NCI-H226 (cell line): ENCODE results near the gene TSPAN16.
A peak's percentile ranks its signal among the peaks of the same experiment; 100 is the strongest.

Source experiments
- DNase-seq: peaks from one replicate; pipeline ENCODE4 v3.0.0-alpha.2; 2015

TSPAN16 gene, protein sequence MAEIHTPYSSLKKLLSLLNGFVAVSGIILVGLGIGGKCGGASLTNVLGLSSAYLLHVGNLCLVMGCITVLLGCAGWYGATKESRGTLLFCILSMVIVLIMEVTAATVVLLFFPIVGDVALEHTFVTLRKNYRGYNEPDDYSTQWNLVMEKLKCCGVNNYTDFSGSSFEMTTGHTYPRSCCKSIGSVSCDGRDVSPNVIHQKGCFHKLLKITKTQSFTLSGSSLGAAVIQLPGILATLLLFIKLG

DNA sequence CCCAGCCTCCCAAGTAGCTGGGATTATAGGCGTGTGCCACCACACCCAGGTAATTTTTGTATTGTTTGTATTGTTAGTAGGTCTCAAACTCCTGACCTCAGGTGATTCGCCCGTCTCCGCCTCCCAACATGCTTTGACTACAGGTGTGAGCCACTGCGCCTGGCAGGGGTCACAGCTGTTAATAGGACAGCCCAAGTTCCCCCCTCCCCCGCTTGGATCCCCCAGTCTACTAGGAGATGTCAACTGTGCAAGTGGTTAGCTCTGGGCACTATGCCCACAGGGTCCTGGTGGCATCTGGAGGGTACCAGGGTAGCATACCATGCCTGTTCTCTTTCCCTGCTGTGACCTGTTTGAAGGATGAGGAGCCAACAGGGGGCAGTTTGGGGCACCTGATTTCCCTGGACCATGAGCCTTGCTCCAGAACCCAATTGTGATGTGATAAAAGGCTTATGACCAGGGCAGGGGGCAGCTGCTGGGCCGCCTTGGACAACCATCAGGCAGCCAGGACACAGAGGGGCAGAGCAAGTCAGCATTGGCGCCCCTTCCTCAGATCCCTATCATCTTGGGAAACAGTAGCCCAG, at the start of gene TSPAN16:
TSPAN16 (plus strand) TSS at position 496 of the 581 bp plus-strand sequence. CDS start 138 bp downstream, outside the sequence.
- DNase-seq: no peak

DNA sequence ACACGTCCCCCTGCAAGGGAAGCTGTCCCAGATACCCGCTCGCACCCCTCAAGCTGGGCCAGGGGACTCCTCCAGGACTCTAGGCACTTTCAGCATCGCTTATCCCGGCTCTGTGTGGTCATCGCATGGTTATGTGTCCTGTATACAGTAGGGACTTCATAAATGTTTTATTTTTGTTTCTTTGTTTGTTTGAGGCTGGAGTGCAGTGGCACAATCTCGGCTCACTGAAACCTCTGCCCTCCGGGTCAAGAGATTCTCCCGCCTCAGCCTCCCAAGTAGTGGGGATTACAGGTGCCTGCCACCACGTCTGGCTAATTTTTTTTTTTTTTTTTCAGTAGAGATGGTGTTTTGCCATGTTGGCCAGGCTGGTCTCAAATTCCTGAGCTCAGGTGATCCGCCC, 49.0 kb upstream of the TSPAN16 start:
- no peak for DNase-seq

GRCh38 chr19:11247391-11247790, 48.6 kb upstream of the TSPAN16 start:
- no peak for DNase-seq

- DNase-seq: no peak
Measured at GRCh38 chr19:11247934-11248333, 48.0 kb upstream of the TSPAN16 start.

GRCh38 chr19:11248852-11249251, 47.1 kb upstream of the TSPAN16 start:
- DNase-seq: no peak

DNA sequence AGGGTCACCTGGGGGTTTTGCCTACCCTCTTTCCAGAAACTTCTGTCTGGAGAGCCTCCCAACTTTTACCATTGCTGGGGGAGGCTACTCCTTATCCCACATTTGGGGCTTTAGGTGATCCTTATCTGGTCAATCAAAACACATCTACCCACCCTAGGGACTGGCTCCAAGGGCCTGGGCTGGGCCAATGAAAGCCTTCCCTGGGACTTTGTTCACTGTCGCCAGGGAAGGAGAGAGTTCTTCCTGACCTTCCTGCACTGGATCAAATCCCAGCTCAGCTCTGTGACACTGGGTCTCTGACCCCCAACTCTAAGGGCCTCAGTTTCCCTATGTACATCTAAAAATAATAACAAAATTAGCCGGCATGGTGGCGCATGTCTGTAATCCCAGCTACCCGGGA, 44.7 kb upstream of the TSPAN16 start:
- no peak for DNase-seq

DNA sequence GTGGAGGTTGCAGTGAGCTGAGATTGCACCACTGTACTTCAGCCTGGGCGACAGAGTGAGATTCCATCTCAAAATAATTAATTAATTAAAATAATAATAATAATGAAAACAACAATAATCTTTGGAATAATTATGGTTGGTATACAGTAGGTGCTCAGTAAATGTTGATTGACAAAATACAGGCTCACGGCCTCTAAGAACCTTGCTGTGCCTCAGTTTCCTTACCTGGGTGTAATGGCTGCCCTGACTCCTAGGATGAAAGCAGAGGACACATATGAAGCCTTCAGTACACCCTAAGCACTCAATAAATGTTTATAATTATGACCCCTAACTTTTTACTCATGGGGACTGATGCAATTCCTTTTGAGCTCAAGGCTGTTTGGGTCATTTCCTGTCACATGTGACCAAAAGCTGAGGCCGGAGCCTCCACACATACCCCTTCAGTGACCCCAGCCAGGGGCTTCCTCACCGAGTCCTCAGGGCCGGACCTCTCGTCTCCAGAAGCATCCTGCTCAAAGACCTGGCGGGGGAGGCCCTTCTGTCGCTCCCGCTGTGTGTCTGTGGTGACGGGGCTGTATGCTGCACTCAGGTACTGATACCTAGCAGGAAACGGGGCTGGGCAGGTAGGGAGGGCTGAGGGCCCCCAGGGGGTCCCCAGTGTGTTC, 44.2 kb upstream of the TSPAN16 start:
- DNase-seq: no peak

GRCh38 chr19:11252665-11253355, 43.1 kb upstream of the TSPAN16 start:
- DNase-seq: no peak

- no peak for DNase-seq
Measured at GRCh38 chr19:11254666-11255065, 41.3 kb upstream of the TSPAN16 start.

DNA sequence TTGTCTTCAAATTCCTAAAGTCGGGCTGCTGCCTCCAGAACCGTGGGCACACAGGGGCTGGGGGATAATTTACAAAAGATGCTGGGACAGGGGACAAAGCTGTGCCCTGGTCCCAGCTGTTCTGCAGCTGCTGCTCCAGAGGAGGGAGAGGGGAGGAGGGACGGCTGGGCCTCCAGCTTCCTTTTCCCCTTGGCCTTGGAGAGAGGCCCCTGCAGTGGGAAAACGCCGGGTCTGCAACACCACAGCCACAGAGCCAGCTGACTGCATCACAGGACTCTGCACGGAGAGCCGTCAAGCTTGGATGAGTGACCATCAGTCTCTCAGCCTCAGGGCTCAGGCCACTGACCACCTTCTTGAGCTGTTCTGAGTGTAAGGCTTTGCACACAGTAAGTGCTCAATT, 39.8 kb upstream of the TSPAN16 start:
- no peak for DNase-seq

DNA sequence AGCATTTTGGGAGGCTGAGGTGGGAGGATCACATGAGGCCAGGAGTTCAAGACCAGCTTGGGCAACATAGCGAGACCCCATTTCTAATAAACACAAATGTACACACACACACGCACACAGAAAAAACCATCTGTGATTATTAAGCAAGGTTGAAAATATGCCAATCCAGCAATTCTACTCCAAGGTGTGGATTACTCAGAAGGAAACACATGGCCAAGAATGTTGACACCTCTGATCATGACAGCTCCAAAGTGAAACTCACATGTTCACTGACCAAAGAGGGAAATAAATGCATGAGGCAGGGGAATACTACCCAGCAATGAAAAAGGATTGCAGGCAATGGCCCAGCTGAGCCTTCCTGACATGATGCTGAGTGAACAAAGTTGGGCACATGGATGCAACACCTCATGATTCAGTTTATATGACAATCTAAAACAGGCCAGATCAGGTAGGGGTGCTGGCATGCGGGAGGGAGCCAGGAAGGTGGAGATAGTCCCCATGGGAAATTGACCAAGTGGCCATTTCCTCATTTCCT, 38.0 kb upstream of the TSPAN16 start:
- DNase-seq: no peak

DNA sequence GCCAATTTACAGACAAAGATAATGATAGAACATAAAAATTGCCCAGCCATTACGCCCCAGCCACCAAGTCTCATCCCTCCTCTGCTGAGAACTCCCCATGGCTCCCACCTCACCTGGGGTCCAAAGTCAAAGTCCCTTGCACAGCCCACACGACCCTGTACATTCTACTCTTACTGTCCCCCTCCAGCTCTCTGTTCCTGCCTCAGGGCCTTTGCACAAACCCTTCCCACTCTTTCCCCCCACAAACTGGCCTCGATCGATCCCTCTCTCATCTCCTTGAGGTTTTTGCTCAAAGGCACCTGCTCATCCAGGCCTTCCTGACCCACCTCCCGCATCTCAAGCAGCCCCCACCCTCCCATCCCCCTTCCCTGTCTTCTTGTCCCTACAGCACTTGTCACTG, 35.0 kb upstream of the TSPAN16 start:
- DNase-seq: no peak

DNA sequence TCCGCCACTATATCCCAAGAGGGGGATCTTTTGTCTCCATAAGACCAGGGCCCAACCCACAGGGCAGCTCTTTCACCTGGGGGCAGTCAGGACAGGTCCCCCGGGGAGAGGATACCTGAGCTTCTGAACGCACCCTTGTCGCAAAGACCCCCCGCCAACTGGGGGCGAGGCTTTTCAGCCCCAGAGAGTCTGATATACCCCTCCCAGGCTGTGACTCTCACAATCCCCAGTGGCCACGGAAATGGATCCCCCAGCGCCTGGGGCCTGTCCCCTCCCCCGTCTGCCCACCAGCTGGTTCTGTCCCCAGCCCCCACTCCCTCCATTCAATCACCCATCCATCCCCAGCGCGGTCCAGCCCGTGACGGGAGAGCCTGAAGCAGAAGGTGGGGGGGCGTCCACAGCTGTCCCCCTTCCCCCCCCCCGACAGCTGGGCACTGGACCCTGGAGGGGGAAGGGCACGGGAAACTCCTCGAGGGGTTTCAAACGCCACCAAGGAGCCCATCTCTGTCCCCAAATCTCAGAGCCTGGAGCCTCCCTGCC, 34.5 kb upstream of the TSPAN16 start:
- DNase-seq: no peak

DNA sequence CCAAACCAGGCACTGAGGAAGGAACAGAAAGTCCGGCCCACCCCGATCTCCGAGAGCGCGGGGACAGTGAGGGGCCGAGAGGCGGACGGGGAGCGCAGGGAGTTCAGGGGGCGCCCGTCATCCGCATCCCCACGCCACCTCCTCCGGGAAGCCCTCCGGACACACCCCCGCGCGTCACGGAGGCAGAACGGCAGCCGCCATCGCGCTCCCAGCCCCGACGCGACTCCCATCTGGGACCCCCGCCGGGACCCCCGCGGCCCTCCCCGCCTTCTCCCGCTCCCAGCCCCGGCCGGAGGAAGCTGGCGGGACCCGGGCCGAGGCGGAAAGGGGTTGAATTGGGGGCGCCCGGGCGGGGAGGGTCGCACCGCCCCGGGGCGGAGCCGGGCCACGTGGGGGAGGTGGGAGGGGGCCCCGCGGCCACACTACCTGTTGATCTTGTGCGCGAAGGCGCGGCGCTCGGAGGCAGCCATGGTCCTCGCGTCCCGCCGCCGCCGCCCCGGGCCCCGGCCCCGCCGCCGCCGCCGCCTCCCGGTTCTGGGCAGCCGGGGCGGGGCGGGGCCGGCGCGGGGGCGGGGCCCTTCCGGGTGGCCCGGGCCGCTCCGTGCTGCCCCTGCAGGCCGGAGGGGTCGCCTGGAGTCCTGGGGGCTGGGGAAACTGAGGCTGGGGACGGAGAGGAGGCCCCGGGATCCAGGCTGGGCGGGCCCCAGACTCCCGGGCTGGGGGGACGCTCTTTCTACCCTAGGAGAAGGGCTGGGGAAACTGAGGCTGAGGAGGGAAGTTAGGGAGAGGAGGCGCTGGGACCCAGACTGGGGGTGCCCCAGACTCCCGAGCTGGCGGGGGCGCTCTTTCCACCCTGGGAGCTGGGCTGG, 33.8 kb upstream of the TSPAN16 start, which contains the start of gene DOCK6:
DOCK6 (minus strand) TSS at position 554 of the 869 bp plus-strand sequence; CDS start at position 470, 84 bp downstream.
- peak; percentile 10 for DNase-seq

GRCh38 chr19:11263726-11264125, 32.2 kb upstream of the TSPAN16 start:
- DNase-seq: no peak

- peak; percentile 24 for DNase-seq
Measured at GRCh38 chr19:11264452-11265176, 31.3 kb upstream of the TSPAN16 start.

GRCh38 chr19:11265177-11265784, 30.7 kb upstream of the TSPAN16 start:
- DNase-seq: no peak

DNA sequence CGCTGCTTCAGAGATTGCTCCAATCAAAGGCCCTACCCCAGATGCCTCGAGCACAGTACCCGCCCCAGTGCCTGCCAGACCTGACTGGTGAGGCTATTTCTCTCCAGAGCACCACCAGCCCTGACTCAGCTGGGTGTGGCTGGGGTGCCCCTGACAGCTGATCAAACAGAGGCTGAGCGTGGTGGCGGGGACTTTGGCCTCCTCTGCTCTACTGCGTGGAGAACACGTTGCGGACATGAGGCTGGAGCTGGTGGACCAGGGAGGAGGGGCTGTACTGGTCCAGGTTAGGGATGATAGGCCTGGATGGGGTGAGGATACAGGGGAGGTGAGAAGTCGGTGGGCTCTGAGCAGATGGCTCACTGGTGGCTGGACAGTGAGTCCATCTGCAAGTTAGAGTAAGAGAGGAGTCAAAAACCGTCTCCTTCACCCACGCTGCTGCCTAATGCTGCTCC, 30.1 kb upstream of the TSPAN16 start:
- DNase-seq: peak; percentile 28

GRCh38 chr19:11267316-11268085, 28.5 kb upstream of the TSPAN16 start:
- DNase-seq: no peak

DNA sequence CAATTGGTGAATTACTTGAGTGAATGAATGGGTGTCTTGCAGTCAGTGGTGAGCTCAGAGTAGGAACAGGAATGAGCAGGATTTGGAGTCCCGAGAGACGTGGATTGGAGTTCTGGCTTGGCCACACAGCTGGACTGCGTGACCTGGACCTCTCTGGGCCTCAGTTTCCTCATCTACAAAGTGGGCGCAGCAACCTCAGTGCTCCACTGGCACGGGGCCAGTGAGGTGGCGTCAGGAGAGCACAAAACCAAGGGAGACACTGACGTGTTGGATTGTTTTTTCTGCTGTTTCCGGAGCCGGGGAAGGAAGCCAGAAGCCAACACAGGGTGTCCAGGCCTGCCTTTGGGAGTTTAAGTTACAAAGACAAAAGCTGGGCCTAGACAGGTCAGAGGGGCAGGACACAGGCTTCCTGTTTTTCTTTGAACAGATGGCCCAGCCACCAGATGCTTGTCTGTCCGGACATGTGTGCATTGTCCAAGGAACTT, 27.1 kb upstream of the TSPAN16 start:
- DNase-seq: no peak
